ENCODE data around the gene RPRML. TPM values are rescaled to one million over a fixed set of nuclear protein-coding genes. Genes with fewer than 3 reads are reported as not detected.
"Not testable (repeated sequence)": the region's sequence is repeated elsewhere in the genome, so short reads cannot be mapped to it uniquely, and the experiment has no call there.

Gene RPRML
- total and polyA plus RNA-seq, 10 donors = not detected

DNA sequence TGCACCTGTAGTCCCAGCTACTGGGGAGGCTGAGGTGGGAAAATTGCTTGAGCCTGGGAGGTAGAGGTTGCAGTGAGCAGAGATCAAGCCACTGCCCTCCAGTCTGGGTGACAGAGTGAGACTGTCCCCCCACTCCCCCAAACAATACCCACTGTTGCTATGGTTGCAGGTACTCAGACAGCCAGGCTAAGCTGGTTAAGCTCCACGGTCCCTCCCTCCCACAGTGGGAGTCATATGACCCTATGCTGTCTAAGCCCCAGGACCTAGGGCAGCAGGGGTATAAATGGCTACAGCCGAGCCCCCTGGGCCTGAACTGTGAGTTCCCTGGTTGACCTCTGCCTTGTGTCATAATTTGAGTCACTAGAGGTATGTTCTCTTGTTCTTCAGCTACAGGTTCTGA is 15.9 kb upstream of the RPRML start:
- Histone ChIP-seq H3K4me1 (peaks cover 0 to 7% (median 0%) of the 10 kb centered on the region in 6 donors), H3K9me3 (no peaks in the 10 kb centered on the region), H3K27ac (no peak overlapping the region), H3K4me3 (no peak overlapping the region), H3K27me3 (replicated peaks in 1 of 7) (no peaks in the 10 kb centered on the region), H3K36me3 (no peaks in the 10 kb centered on the region)
- intact Hi-C loops (cut with DNase I; ENCODE audit: low total_unique reads) = loop anchor here (10.0 kb wide), 1 partner anchor 50 kb away; no protein-coding TSS in a partner anchor
- TF ChIP-seq CTCF (IDR thresholded peaks at IDR 0.05 in 8 of 11, conservative IDR thresholded peaks at IDR 0.05 in 3 of 11) (no peak), POLR2A (IDR thresholded peaks at IDR 0.05) (no peak), POLR2AphosphoS5 (IDR thresholded peaks at IDR 0.05) (no peak)
- WGBS, 5 donors = 75 to 93% (median 86%) methylated on average over 2 of the region's 2 CpGs
- no peak for DNase-seq

GRCh38 chr17:46991617-46992016 is 12.6 kb upstream of the RPRML start:
- WGBS, 5 donors = 53 to 75% (median 71%) methylated on average over 1 of the region's 1 CpG
- peaks cover 0 to 7% (median 0%) of the 10 kb centered on the region in 6 donors for H3K4me1 ChIP-seq

GRCh38 chr17:46989637-46990431 is 10.8 kb upstream of the RPRML start:
- no peak for DNase-seq
- WGBS, 5 donors = 66 to 84% (median 77%) methylated on average over 11 of the region's 11 CpGs
- intact Hi-C loops (cut with DNase I; ENCODE audit: low total_unique reads) = loop anchor here (10.0 kb wide), 1 partner anchor 45 kb away; no protein-coding TSS in a partner anchor

More at GRCh38 chr17:46991617-46992016, 12.6 kb upstream of the RPRML start:
- Histone ChIP-seq H3K27me3 (replicated peaks in 1 of 7) (no peaks in the 10 kb centered on the region), H3K27ac (no peak overlapping the region), H3K9me3 (no peaks in the 10 kb centered on the region), H3K36me3 (no peaks in the 10 kb centered on the region), H3K4me3 (no peak overlapping the region)
- TF ChIP-seq CTCF (IDR thresholded peaks at IDR 0.05 in 8 of 11, conservative IDR thresholded peaks at IDR 0.05 in 3 of 11) (no peak), POLR2A (IDR thresholded peaks at IDR 0.05) (no peak), POLR2AphosphoS5 (IDR thresholded peaks at IDR 0.05) (no peak)
- DNase-seq = no peak
- intact Hi-C loops (cut with DNase I; ENCODE audit: low total_unique reads) = loop anchor here (10.0 kb wide), 1 partner anchor 47 kb away; no protein-coding TSS in a partner anchor

GRCh38 chr17:46987927-46988326 is 8.9 kb upstream of the RPRML start:
- H3K27ac ChIP-seq; H3K9me3 ChIP-seq; intact Hi-C loops (cut with DNase I; ENCODE audit: low total_unique reads); DNase-seq; H3K27me3 ChIP-seq (replicated peaks in 1 of 7); H3K36me3 ChIP-seq; H3K4me3 ChIP-seq; H3K4me1 ChIP-seq: not testable (repeated sequence)
- WGBS, 5 donors = 85 to 96% (median 86%) methylated on average over 5 of the region's 5 CpGs

More at GRCh38 chr17:46989637-46990431, 10.8 kb upstream of the RPRML start:
- H3K27ac ChIP-seq = no peak overlapping the region
- H3K4me3 ChIP-seq = no peak overlapping the region
- peaks cover 0 to 7% (median 0%) of the 10 kb centered on the region in 6 donors for H3K4me1 ChIP-seq
- H3K36me3 ChIP-seq = no peaks in the 10 kb centered on the region
- no peak for TF ChIP-seq POLR2A (IDR thresholded peaks at IDR 0.05)
- TF ChIP-seq CTCF (IDR thresholded peaks at IDR 0.05 in 8 of 11, conservative IDR thresholded peaks at IDR 0.05 in 3 of 11) = no peak
- TF ChIP-seq POLR2AphosphoS5 (IDR thresholded peaks at IDR 0.05) = no peak
- H3K27me3 ChIP-seq (replicated peaks in 1 of 7) = no peaks in the 10 kb centered on the region
- H3K9me3 ChIP-seq = no peaks in the 10 kb centered on the region

Data from spleen (tissue), 11 donors.